Parathyroid adenoma (tissue), 2 donors: Measurements from ENCODE around the gene SP5.

Source experiments
- H2AFZ ChIP-seq: fragments of 300-600 bp; sonication (generic); one replicate; pipeline ENCODE4 v1.7.0; 2017; ENCODE audit warnings: antibody characterized with exemption, mild to moderate bottlenecking
- H3K27ac ChIP-seq: fragments of 300-600 bp; sonication (generic); one replicate; pipeline ENCODE4 v1.7.0; 2017
- H3K27me3 ChIP-seq: fragments of 300-600 bp; sonication (generic); one replicate; pipeline ENCODE4 v1.7.0; 2017; ENCODE audit warnings: low read length; ENCODE audit not compliant: control insufficient read depth, insufficient read depth
- H3K36me3 ChIP-seq: fragments of 300-600 bp; sonication (generic); one replicate; pipeline ENCODE4 v1.7.0; 2017; ENCODE audit warnings: low read length; ENCODE audit not compliant: control insufficient read depth, insufficient read depth
- H3K4me1 ChIP-seq: fragments of 300-600 bp; sonication (generic); one replicate; pipeline ENCODE4 v1.7.0; 2017; ENCODE audit warnings: control low read depth
- H3K4me2 ChIP-seq: fragments of 300-600 bp; sonication (generic); one replicate; pipeline ENCODE4 v1.7.0; 2017; ENCODE audit warnings: low read length
- H3K4me3 ChIP-seq: fragments of 300-600 bp; sonication (generic); one replicate; pipeline ENCODE4 v1.7.0; 2017; ENCODE audit warnings: low read depth, low read length
- H3K79me2 ChIP-seq: fragments of 300-600 bp; sonication (generic); one replicate; pipeline ENCODE4 v1.7.0; 2017; ENCODE audit warnings: control low read depth
- H3K9ac ChIP-seq: fragments of 300-600 bp; sonication (generic); one replicate; pipeline ENCODE4 v1.7.0; 2017; ENCODE audit warnings: mild to moderate bottlenecking
- H3K9me3 ChIP-seq: fragments of 300-600 bp; sonication (generic); one replicate; pipeline ENCODE4 v1.7.0; 2017; ENCODE audit warnings: low read length; ENCODE audit not compliant: control insufficient read depth
- CTCF ChIP-seq: fragments of 300-600 bp; sonication (generic); IDR thresholded peaks from one replicate; pipeline ENCODE4 v1.7.0; 2017; ENCODE audit warnings: antibody characterized with exemption, mild to moderate bottlenecking
- donor health status: primary hyperparathyroidism.

SP5 gene

GRCh38 chr2:170761572-170761971, 46.4 kb downstream of the SP5 start:
- Histone ChIP-seq H2AFZ (no peak overlapping the region), H3K27me3 (no peaks in the 10 kb centered on the region), H3K36me3 (no peaks in the 10 kb centered on the region), H3K4me1 (no peaks in the 10 kb centered on the region), H3K4me2 (no peak overlapping the region), H3K4me3 (no peak overlapping the region), H3K9me3 (no peaks in the 10 kb centered on the region), H3K79me2 (no peaks in the 10 kb centered on the region), H3K27ac (no peak overlapping the region), H3K9ac (no peak overlapping the region)
- TF ChIP-seq CTCF: no peak

GRCh38 chr2:170762760-170763159, 47.6 kb downstream of the SP5 start:
- Histone ChIP-seq H3K27ac (no peak overlapping the region), H3K4me3 (no peak overlapping the region), H3K9me3 (no peaks in the 10 kb centered on the region), H3K4me2 (no peak overlapping the region), H3K4me1 (no peaks in the 10 kb centered on the region), H3K36me3 (no peaks in the 10 kb centered on the region), H3K9ac (no peak overlapping the region), H3K79me2 (no peaks in the 10 kb centered on the region), H2AFZ (no peak overlapping the region), H3K27me3 (no peaks in the 10 kb centered on the region)
- no peak for TF ChIP-seq CTCF

GRCh38 chr2:170763232-170763631, 48.1 kb downstream of the SP5 start:
- no peaks in the 10 kb centered on the region for H3K79me2 ChIP-seq
- H3K9ac ChIP-seq: no peak overlapping the region
- H3K27me3 ChIP-seq: no peaks in the 10 kb centered on the region
- H3K36me3 ChIP-seq: no peaks in the 10 kb centered on the region
- no peak for TF ChIP-seq CTCF
- H3K4me3 ChIP-seq: no peak overlapping the region
- no peaks in the 10 kb centered on the region for H3K9me3 ChIP-seq
- no peak overlapping the region for H2AFZ ChIP-seq
- no peak overlapping the region for H3K27ac ChIP-seq
- H3K4me2 ChIP-seq: no peak overlapping the region
- H3K4me1 ChIP-seq: no peaks in the 10 kb centered on the region

- no peak overlapping the region for H3K4me2 ChIP-seq
- H3K4me1 ChIP-seq: no peaks in the 10 kb centered on the region
- no peak overlapping the region for H3K9ac ChIP-seq
- H3K9me3 ChIP-seq: no peaks in the 10 kb centered on the region
- H3K4me3 ChIP-seq: no peak overlapping the region
- H3K27me3 ChIP-seq: no peaks in the 10 kb centered on the region
- H3K36me3 ChIP-seq: no peaks in the 10 kb centered on the region
- H3K27ac ChIP-seq: no peak overlapping the region
- TF ChIP-seq CTCF: no peak
- H2AFZ ChIP-seq: no peak overlapping the region
- no peaks in the 10 kb centered on the region for H3K79me2 ChIP-seq
These were observed 49.7 kb downstream of the SP5 start for GRCh38 chr2:170764880-170765261.

GRCh38 chr2:170766693-170767092, 51.6 kb downstream of the SP5 start:
- H3K27me3 ChIP-seq: no peaks in the 10 kb centered on the region
- H2AFZ ChIP-seq: no peak overlapping the region
- no peak overlapping the region for H3K9ac ChIP-seq
- H3K27ac ChIP-seq: no peak overlapping the region
- no peak for TF ChIP-seq CTCF
- H3K9me3 ChIP-seq: no peaks in the 10 kb centered on the region
- no peaks in the 10 kb centered on the region for H3K4me1 ChIP-seq
- no peaks in the 10 kb centered on the region for H3K36me3 ChIP-seq
- H3K79me2 ChIP-seq: no peaks in the 10 kb centered on the region
- no peak overlapping the region for H3K4me2 ChIP-seq
- no peak overlapping the region for H3K4me3 ChIP-seq
